ENCODE results near the gene HMG20B.

HMG20B gene

GRCh38 chr19:3622224-3622623, 49.5 kb downstream of the HMG20B start:
- no peak overlapping the region for H3K27ac ChIP-seq (ENCODE audit: poor library complexity, severe bottlenecking)
- no peak for ATAC-seq (ENCODE audit: low read depth)
- no peak for DNase-seq (ENCODE audit: low spot score)
- TF ChIP-seq CTCF (IDR thresholded peaks at IDR 0.05; ENCODE audit: poor library complexity, severe bottlenecking) = no peak
- H3K36me3 ChIP-seq (ENCODE audit: low read depth) = 0 out of 2 replicates have a peak, but pooled peaks cover 4% of the 10 kb centered on the region
- no peak overlapping the region for H3K4me3 ChIP-seq (ENCODE audit: severe bottlenecking)
- H3K27me3 ChIP-seq (ENCODE audit: insufficient read depth, poor library complexity, severe bottlenecking) = no peaks in the 10 kb centered on the region
- no peaks in the 10 kb centered on the region for H3K9me3 ChIP-seq (ENCODE audit: severe bottlenecking)
- H3K4me1 ChIP-seq (ENCODE audit: insufficient read depth, poor library complexity, severe bottlenecking) = peaks cover 5% of the 10 kb centered on the region

- no peaks in the 10 kb centered on the region for H3K27me3 ChIP-seq (ENCODE audit: insufficient read depth, poor library complexity, severe bottlenecking)
- H3K4me1 ChIP-seq (ENCODE audit: insufficient read depth, poor library complexity, severe bottlenecking) = peaks cover 5% of the 10 kb centered on the region
- ATAC-seq (ENCODE audit: low read depth) (no peak), DNase-seq (ENCODE audit: low spot score) (no peak)
- TF ChIP-seq CTCF (IDR thresholded peaks at IDR 0.05; ENCODE audit: poor library complexity, severe bottlenecking) = no peak
- H3K36me3 ChIP-seq (ENCODE audit: low read depth) = 0 out of 2 replicates have a peak, but pooled peaks cover 4% of the 10 kb centered on the region
- H3K9me3 ChIP-seq (ENCODE audit: severe bottlenecking) = no peaks in the 10 kb centered on the region
- no peak overlapping the region for H3K27ac ChIP-seq (ENCODE audit: poor library complexity, severe bottlenecking)
- no peak overlapping the region for H3K4me3 ChIP-seq (ENCODE audit: severe bottlenecking)
Measured at GRCh38 chr19:3623716-3624115, 51.0 kb downstream of the HMG20B start.

GRCh38 chr19:3625996-3626472, 53.3 kb downstream of the HMG20B start:
- Histone ChIP-seq H3K4me1 (ENCODE audit: insufficient read depth, poor library complexity, severe bottlenecking) (peaks cover 5% of the 10 kb centered on the region), H3K27me3 (ENCODE audit: insufficient read depth, poor library complexity, severe bottlenecking) (no peaks in the 10 kb centered on the region), H3K4me3 (ENCODE audit: severe bottlenecking) (peak overlapping the region; percentile 82), H3K9me3 (ENCODE audit: severe bottlenecking) (no peaks in the 10 kb centered on the region), H3K27ac (ENCODE audit: poor library complexity, severe bottlenecking) (peak overlapping the region; percentile 59), H3K36me3 (ENCODE audit: low read depth) (0 out of 2 replicates have a peak, but pooled peaks cover 4% of the 10 kb centered on the region)
- no peak for DNase-seq (ENCODE audit: low spot score)
- ATAC-seq (ENCODE audit: low read depth) = peak; percentile 9; the same call in 2 of the 3 replicates
- no peak for TF ChIP-seq CTCF (IDR thresholded peaks at IDR 0.05; ENCODE audit: poor library complexity, severe bottlenecking)

GRCh38 chr19:3626473-3627350, 54.0 kb downstream of the HMG20B start, which contains the start of gene CACTIN:
TSS of gene CACTIN (minus strand) at chr19:3626790. CDS start at chr19:3626762, 28 bp downstream.
- Histone ChIP-seq H3K27me3 (ENCODE audit: insufficient read depth, poor library complexity, severe bottlenecking) (no peaks in the 10 kb centered on the region), H3K4me1 (ENCODE audit: insufficient read depth, poor library complexity, severe bottlenecking) (peaks cover 5% of the 10 kb centered on the region), H3K4me3 (ENCODE audit: severe bottlenecking) (peak within 1 kb of the TSS; percentile 82), H3K36me3 (ENCODE audit: low read depth) (0 out of 2 replicates have a peak, but pooled peaks cover 4% of the 10 kb centered on the region), H3K27ac (ENCODE audit: poor library complexity, severe bottlenecking) (peak within 1 kb of the TSS; percentile 59), H3K9me3 (ENCODE audit: severe bottlenecking) (no peaks in the 10 kb centered on the region)
- peak; percentile 98 for DNase-seq (ENCODE audit: low spot score)
- no peak for TF ChIP-seq CTCF (IDR thresholded peaks at IDR 0.05; ENCODE audit: poor library complexity, severe bottlenecking)
- peak; percentile 91 for ATAC-seq (ENCODE audit: low read depth)
